Measurements from ENCODE around the gene TCIRG1. TPM values are rescaled to one million over a fixed set of nuclear protein-coding genes. Genes with fewer than 3 reads are reported as not detected.

TCIRG1 gene
- total and polyA plus RNA-seq, 2 of the 13 experiments (the other 11 are each of a cell fraction or from before 2014, with no cell fraction given): 48.0 to 69.6 TPM

DNA sequence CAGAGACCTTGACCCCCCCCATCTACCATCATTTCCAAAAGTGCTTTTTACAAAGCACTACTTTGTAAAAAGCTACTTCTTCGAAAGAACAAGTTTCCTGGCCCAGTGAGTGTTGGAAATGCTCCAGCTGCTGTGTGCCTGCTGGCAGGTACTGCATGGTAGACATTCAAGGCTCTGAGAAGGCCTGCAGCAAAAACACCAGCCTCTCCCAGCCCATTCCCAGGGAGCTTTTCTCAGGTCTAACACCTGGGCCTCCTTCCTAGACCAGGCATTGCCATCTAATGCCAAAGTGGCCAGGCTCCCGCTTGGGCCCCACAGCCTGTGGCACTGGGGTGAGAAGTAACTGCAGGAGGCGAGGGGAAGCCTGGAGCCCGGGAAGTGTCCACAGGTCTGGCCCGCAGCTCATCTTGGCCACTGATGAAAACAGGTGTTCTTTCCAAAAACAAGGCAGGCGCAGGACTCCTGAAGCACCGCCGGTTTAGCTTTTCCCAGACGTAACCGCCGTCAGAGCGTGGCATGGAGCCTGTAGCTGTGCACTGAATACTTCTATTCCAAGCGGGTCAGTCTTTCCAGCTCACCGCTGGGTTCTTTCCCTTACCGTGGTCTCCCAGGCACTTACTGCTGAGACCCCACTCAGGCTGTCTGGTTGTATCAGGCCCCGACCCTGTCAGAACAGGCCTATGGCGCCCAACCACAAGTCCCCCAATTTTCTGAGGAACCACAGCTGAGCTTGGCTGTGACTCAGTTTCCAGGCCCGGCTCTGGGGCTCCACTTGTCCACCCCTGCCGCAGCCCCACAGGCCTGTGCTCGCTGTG lies 1.2 kb upstream of the TCIRG1 start (continued):
- TF ChIP-seq, protein P1, sequence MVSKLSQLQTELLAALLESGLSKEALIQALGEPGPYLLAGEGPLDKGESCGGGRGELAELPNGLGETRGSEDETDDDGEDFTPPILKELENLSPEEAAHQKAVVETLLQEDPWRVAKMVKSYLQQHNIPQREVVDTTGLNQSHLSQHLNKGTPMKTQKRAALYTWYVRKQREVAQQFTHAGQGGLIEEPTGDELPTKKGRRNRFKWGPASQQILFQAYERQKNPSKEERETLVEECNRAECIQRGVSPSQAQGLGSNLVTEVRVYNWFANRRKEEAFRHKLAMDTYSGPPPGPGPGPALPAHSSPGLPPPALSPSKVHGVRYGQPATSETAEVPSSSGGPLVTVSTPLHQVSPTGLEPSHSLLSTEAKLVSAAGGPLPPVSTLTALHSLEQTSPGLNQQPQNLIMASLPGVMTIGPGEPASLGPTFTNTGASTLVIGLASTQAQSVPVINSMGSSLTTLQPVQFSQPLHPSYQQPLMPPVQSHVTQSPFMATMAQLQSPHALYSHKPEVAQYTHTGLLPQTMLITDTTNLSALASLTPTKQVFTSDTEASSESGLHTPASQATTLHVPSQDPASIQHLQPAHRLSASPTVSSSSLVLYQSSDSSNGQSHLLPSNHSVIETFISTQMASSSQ (IDR thresholded peaks at IDR 0.05; ENCODE audit: low read depth): no peak
- TF ChIP-seq, protein P1 (CRISPR knock-in tag; IDR thresholded peaks at IDR 0.05; ENCODE audit: borderline replicate concordance): no peak
- peak; percentile 26 for TF ChIP-seq JARID2 (CRISPR knock-in tag; IDR thresholded peaks at IDR 0.05; ENCODE audit: insufficient replicate concordance)
- TF ChIP-seq, protein P2, sequence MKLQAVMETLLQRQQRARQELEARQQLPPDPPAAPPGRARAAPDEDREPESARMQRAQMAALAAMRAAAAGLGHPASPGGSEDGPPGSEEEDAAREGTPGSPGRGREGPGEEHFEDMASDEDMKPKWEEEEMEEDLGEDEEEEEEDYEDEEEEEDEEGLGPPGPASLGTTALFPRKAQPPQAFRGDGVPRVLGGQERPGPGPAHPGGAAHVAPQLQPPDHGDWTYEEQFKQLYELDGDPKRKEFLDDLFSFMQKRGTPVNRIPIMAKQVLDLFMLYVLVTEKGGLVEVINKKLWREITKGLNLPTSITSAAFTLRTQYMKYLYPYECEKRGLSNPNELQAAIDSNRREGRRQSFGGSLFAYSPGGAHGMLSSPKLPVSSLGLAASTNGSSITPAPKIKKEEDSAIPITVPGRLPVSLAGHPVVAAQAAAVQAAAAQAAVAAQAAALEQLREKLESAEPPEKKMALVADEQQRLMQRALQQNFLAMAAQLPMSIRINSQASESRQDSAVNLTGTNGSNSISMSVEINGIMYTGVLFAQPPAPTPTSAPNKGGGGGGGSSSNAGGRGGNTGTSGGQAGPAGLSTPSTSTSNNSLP (IDR thresholded peaks at IDR 0.05; ENCODE audit: low read depth, low read length): no peak
- no peak for TF ChIP-seq HNRNPUL1 (IDR thresholded peaks at IDR 0.05; ENCODE audit: low read depth, low read length)
- TF ChIP-seq, protein P3, sequence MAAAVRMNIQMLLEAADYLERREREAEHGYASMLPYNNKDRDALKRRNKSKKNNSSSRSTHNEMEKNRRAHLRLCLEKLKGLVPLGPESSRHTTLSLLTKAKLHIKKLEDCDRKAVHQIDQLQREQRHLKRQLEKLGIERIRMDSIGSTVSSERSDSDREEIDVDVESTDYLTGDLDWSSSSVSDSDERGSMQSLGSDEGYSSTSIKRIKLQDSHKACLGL (CRISPR knock-in tag; IDR thresholded peaks at IDR 0.05): no peak
- TF ChIP-seq ZNF547 (CRISPR knock-in tag; IDR thresholded peaks at IDR 0.05): 0 out of 2 replicates have a peak, but pooled peaks have one; percentile 1
- TF ChIP-seq HHEX (CRISPR knock-in tag; IDR thresholded peaks at IDR 0.05): no peak
- peak; percentile 37; the same call in 1 of the 2 replicates for TF ChIP-seq BCL6 (CRISPR knock-in tag; IDR thresholded peaks at IDR 0.05)
- no peak for TF ChIP-seq MXD4 (CRISPR knock-in tag; IDR thresholded peaks at IDR 0.05)
- TF ChIP-seq PHF20 (CRISPR knock-in tag; IDR thresholded peaks at IDR 0.05): no peak
- TF ChIP-seq, protein P4, sequence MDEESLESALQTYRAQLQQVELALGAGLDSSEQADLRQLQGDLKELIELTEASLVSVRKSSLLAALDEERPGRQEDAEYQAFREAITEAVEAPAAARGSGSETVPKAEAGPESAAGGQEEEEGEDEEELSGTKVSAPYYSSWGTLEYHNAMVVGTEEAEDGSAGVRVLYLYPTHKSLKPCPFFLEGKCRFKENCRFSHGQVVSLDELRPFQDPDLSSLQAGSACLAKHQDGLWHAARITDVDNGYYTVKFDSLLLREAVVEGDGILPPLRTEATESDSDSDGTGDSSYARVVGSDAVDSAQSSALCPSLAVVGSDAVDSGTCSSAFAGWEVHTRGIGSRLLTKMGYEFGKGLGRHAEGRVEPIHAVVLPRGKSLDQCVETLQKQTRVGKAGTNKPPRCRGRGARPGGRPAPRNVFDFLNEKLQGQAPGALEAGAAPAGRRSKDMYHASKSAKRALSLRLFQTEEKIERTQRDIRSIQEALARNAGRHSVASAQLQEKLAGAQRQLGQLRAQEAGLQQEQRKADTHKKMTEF (CRISPR knock-in tag; IDR thresholded peaks at IDR 0.05): no peak
- no peak for TF ChIP-seq GABPA (IDR thresholded peaks at IDR 0.05; ENCODE audit: low read depth, low read length)
- TF ChIP-seq GABPA (CRISPR knock-in tag; IDR thresholded peaks at IDR 0.05; ENCODE audit: low read depth): no peak
- no peak for TF ChIP-seq KLF16 (CRISPR knock-in tag; IDR thresholded peaks at IDR 0.05)
- TF ChIP-seq FIP1L1 (IDR thresholded peaks at IDR 0.05; ENCODE audit: borderline replicate concordance, insufficient read depth, low read depth, low read length): no peak
- TF ChIP-seq RFX3 (CRISPR knock-in tag; IDR thresholded peaks at IDR 0.05): no peak
- TF ChIP-seq, protein P5, sequence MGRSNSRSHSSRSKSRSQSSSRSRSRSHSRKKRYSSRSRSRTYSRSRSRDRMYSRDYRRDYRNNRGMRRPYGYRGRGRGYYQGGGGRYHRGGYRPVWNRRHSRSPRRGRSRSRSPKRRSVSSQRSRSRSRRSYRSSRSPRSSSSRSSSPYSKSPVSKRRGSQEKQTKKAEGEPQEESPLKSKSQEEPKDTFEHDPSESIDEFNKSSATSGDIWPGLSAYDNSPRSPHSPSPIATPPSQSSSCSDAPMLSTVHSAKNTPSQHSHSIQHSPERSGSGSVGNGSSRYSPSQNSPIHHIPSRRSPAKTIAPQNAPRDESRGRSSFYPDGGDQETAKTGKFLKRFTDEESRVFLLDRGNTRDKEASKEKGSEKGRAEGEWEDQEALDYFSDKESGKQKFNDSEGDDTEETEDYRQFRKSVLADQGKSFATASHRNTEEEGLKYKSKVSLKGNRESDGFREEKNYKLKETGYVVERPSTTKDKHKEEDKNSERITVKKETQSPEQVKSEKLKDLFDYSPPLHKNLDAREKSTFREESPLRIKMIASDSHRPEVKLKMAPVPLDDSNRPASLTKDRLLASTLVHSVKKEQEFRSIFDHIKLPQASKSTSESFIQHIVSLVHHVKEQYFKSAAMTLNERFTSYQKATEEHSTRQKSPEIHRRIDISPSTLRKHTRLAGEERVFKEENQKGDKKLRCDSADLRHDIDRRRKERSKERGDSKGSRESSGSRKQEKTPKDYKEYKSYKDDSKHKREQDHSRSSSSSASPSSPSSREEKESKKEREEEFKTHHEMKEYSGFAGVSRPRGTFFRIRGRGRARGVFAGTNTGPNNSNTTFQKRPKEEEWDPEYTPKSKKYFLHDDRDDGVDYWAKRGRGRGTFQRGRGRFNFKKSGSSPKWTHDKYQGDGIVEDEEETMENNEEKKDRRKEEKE (IDR thresholded peaks at IDR 0.05): no peak

Measured in HepG2 (cell line).